ENCODE data around the gene FARP1.

DNA sequence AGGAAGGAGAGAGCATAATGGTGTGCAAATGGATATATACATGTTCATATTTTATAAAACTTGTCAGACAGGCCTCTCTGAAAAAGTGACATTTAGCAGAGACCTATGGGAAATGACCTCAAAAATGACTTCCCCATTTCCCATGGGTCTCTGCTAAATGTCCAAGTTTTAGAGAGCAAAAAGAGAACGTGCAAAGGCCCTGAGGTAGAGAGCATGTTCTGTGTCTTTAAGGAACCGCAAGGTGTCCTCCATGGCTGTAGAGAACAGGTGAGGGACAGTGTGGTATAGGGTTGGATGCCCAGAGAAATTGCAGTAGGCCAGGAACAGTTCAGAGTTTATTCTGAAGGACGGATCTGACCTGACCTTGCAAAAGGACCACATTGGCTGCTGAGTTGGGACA lies 147.4 kb downstream of the FARP1 start:
- TF ChIP-seq, protein P1, sequence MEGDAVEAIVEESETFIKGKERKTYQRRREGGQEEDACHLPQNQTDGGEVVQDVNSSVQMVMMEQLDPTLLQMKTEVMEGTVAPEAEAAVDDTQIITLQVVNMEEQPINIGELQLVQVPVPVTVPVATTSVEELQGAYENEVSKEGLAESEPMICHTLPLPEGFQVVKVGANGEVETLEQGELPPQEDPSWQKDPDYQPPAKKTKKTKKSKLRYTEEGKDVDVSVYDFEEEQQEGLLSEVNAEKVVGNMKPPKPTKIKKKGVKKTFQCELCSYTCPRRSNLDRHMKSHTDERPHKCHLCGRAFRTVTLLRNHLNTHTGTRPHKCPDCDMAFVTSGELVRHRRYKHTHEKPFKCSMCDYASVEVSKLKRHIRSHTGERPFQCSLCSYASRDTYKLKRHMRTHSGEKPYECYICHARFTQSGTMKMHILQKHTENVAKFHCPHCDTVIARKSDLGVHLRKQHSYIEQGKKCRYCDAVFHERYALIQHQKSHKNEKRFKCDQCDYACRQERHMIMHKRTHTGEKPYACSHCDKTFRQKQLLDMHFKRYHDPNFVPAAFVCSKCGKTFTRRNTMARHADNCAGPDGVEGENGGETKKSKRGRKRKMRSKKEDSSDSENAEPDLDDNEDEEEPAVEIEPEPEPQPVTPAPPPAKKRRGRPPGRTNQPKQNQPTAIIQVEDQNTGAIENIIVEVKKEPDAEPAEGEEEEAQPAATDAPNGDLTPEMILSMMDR (IDR thresholded peaks at IDR 0.05) = no peak
- no peak for TF ChIP-seq POLR2A (IDR thresholded peaks at IDR 0.05)

Data from sigmoid colon (tissue), 3 donors.